Hepatocyte (in vitro differentiated cells): ENCODE data around the gene PMPCA.

Experiments used
- CTCF ChIP-seq: fragments of 200-600 bp; sonication (generic); IDR thresholded peaks from 2 replicates; pipeline ENCODE4 v1.5.1; 2016; ENCODE audit warnings: antibody characterized with exemption, mild to moderate bottlenecking; ENCODE audit not compliant: poor library complexity
- EZH2 ChIP-seq: fragments of 200-600 bp; sonication (generic); IDR thresholded peaks from 2 replicates; pipeline ENCODE4 v1.6.1; 2016; ENCODE audit warnings: antibody characterized with exemption, mild to moderate bottlenecking, borderline replicate concordance
- EZH2phosphoT487 ChIP-seq: fragments of 200-600 bp; sonication (generic); IDR thresholded peaks from one replicate; pipeline ENCODE4 v1.6.1; 2018; ENCODE audit warnings: antibody characterized with exemption, mild to moderate bottlenecking, low read depth, moderate library complexity; ENCODE audit not compliant: unreplicated experiment, severe bottlenecking

GRCh38 chr9:136391737-136392537 is 18.5 kb upstream of the PMPCA start:
- TF ChIP-seq CTCF, result no peak
- no peak for TF ChIP-seq EZH2
- no peak for TF ChIP-seq EZH2phosphoT487
